ENCODE results near the gene SCAMP4. TPM values are rescaled to one million over a fixed set of nuclear protein-coding genes. Genes with fewer than 3 reads are reported as not detected.

Gene SCAMP4
- total RNA-seq, 1 donor from 2014 or later, result 51.6 TPM

- H3K4me1 Mint-ChIP-seq (ENCODE audit: low read depth), result peaks cover 4% of the 10 kb centered on the region
- no peak overlapping the region for H3K4me3 Mint-ChIP-seq (ENCODE audit: unreplicated experiment)
These were observed 56.0 kb downstream of the SCAMP4 start for GRCh38 chr19:1961000-1961883.

GRCh38 chr19:1962674-1963073 is 57.5 kb downstream of the SCAMP4 start:
- DNase-seq (ENCODE audit: low spot score), result no peak
- H3K4me1 Mint-ChIP-seq (ENCODE audit: low read depth), result peaks cover 4% of the 10 kb centered on the region
- H3K27me3 Mint-ChIP-seq (ENCODE audit: low read depth), result no peaks in the 10 kb centered on the region
- no peak overlapping the region for H3K4me3 Mint-ChIP-seq (ENCODE audit: unreplicated experiment)
- TF ChIP-seq CTCF (IDR thresholded peaks at IDR 0.05), result no peak
- H3K27ac Mint-ChIP-seq (ENCODE audit: unreplicated experiment), result no peak overlapping the region
- H3K36me3 Mint-ChIP-seq (ENCODE audit: low read depth), result peaks cover 2% of the 10 kb centered on the region
- H3K9me3 Mint-ChIP-seq (ENCODE audit: low read depth), result no peaks in the 10 kb centered on the region

More at GRCh38 chr19:1961000-1961883, 56.0 kb downstream of the SCAMP4 start:
- Mint-ChIP-seq H3K9me3 (ENCODE audit: low read depth) (no peaks in the 10 kb centered on the region), H3K27me3 (ENCODE audit: low read depth) (no peaks in the 10 kb centered on the region), H3K36me3 (ENCODE audit: low read depth) (peaks cover 2% of the 10 kb centered on the region), H3K27ac (ENCODE audit: unreplicated experiment) (no peak overlapping the region)
- DNase-seq (ENCODE audit: low spot score), result no peak
- no peak for TF ChIP-seq CTCF (IDR thresholded peaks at IDR 0.05)

GRCh38 chr19:1967087-1967608 is 61.9 kb downstream of the SCAMP4 start:
- H3K27me3 Mint-ChIP-seq (ENCODE audit: low read depth), result no peaks in the 10 kb centered on the region
- no peak overlapping the region for H3K27ac Mint-ChIP-seq (ENCODE audit: unreplicated experiment)
- TF ChIP-seq CTCF (IDR thresholded peaks at IDR 0.05), result no peak
- no peaks in the 10 kb centered on the region for H3K4me1 Mint-ChIP-seq (ENCODE audit: low read depth)
- peaks cover 3% of the 10 kb centered on the region for H3K36me3 Mint-ChIP-seq (ENCODE audit: low read depth)
- no peaks in the 10 kb centered on the region for H3K9me3 Mint-ChIP-seq (ENCODE audit: low read depth)
- no peak for DNase-seq (ENCODE audit: low spot score)
- no peak overlapping the region for H3K4me3 Mint-ChIP-seq (ENCODE audit: unreplicated experiment)

GRCh38 chr19:1968279-1969175 is 63.3 kb downstream of the SCAMP4 start:
- TF ChIP-seq CTCF (IDR thresholded peaks at IDR 0.05), result no peak
- Mint-ChIP-seq H3K27ac (ENCODE audit: unreplicated experiment) (no peak overlapping the region), H3K4me3 (ENCODE audit: unreplicated experiment) (no peak overlapping the region), H3K4me1 (ENCODE audit: low read depth) (no peaks in the 10 kb centered on the region), H3K9me3 (ENCODE audit: low read depth) (no peaks in the 10 kb centered on the region), H3K27me3 (ENCODE audit: low read depth) (no peaks in the 10 kb centered on the region), H3K36me3 (ENCODE audit: low read depth) (peaks cover 3% of the 10 kb centered on the region)
- DNase-seq (ENCODE audit: low spot score), result no peak
